22Rv1 (cell line): ENCODE data around the gene CARMIL1.

Source experiments
- H3K27ac ChIP-seq: fragments of 450-650 bp; 2 replicates; pipeline ENCODE4 v1.5.1; 2017
- ZFX ChIP-seq: fragments of 450-650 bp; IDR thresholded peaks from 2 replicates; pipeline ENCODE4 v1.6.1; 2017; ENCODE audit warnings: antibody characterized with exemption, borderline replicate concordance
- TF ChIP-seq, protein P1 (sequence below): fragments of 450-650 bp; IDR thresholded peaks from 2 replicates; pipeline ENCODE4 v1.5.1; 2017; ENCODE audit warnings: mild to moderate bottlenecking

The CARMIL1 gene

DNA sequence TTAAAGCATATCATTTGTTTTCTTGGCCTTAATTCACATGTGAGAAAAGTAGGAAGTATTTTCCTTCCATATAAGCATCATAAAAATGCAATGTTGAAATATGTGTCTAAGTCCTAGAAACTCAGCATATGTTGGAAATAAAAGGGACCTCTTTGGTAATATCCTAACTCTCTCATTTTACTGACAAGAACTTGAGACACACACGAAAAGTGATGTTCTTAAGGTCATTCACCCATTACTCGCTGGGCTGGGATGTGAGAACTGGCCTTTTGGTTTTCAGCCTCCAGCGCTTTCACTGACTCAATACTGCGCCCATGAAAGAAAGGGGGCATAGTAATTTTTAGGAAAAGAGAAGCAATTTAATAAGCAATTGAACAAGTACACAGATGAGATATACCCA is 219.3 kb downstream of the CARMIL1 start:
- H3K27ac ChIP-seq = no peak overlapping the region
- no peak for TF ChIP-seq ZFX
- TF ChIP-seq, protein P1, sequence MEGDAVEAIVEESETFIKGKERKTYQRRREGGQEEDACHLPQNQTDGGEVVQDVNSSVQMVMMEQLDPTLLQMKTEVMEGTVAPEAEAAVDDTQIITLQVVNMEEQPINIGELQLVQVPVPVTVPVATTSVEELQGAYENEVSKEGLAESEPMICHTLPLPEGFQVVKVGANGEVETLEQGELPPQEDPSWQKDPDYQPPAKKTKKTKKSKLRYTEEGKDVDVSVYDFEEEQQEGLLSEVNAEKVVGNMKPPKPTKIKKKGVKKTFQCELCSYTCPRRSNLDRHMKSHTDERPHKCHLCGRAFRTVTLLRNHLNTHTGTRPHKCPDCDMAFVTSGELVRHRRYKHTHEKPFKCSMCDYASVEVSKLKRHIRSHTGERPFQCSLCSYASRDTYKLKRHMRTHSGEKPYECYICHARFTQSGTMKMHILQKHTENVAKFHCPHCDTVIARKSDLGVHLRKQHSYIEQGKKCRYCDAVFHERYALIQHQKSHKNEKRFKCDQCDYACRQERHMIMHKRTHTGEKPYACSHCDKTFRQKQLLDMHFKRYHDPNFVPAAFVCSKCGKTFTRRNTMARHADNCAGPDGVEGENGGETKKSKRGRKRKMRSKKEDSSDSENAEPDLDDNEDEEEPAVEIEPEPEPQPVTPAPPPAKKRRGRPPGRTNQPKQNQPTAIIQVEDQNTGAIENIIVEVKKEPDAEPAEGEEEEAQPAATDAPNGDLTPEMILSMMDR = no peak

GRCh38 chr6:25499615-25500235 is 220.6 kb downstream of the CARMIL1 start:
- no peak overlapping the region for H3K27ac ChIP-seq
- TF ChIP-seq ZFX = no peak
- TF ChIP-seq, protein P1 = no peak

DNA sequence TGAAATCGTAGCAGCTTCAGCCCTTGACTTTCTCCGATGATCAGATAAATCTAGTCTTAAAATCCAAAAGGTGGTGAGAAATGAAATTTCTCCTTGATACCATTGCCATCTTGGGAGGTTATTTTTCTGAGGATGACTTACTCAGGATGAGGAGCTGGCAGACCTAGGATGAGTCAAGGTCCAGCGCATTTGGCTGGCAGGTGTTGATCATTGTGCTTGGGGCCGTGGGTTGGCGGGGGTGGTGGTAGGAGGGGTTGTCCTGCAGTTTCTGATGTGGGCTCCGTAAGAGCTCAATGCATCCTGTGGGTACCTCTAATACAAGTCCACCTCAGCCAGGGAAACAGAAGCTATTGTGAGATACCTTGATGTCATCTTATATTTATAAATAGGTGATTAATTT is 224.5 kb downstream of the CARMIL1 start:
- no peak overlapping the region for H3K27ac ChIP-seq
- TF ChIP-seq, protein P1 = no peak
- TF ChIP-seq ZFX = no peak

DNA sequence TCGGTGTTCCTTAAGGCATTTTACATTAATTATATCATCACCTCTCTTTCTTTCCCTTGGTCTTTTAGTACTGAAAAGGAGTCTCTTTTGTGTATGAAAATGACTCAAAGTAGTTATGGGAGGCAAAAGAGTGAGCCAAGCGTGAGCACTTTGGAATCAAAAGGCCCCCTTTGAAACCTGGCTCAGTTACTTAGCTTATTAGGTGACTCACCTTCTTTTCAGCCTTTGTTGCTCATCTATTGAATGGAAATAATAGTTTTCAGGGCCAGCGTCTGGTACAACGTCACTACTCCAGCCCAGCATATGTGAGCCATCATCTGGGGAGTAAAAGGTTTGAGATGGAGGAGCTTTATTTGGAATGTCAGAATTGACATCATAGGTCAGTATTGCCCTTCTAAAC is 225.5 kb downstream of the CARMIL1 start:
- TF ChIP-seq ZFX = no peak
- TF ChIP-seq, protein P1 = no peak
- no peak overlapping the region for H3K27ac ChIP-seq

DNA sequence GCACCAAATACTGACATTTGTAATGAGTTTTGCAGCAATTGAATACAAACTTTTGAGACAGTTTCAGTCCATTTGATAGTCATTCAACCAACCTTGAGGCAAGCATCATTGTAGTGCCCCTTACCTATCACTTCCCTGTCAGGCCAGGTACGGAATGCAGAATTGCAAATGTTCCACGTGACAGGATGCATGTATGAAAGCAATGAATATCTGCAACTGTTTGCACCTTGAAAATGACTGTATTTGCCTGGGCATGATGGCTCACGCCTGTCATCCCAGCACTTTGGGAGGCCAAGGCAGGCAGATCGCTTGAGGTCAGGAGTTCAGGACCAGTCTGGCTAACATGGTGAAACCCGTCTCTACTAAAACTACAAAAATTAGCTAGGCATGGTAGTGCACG is 226.8 kb downstream of the CARMIL1 start:
- no peak overlapping the region for H3K27ac ChIP-seq
- TF ChIP-seq, protein P1 = no peak

DNA sequence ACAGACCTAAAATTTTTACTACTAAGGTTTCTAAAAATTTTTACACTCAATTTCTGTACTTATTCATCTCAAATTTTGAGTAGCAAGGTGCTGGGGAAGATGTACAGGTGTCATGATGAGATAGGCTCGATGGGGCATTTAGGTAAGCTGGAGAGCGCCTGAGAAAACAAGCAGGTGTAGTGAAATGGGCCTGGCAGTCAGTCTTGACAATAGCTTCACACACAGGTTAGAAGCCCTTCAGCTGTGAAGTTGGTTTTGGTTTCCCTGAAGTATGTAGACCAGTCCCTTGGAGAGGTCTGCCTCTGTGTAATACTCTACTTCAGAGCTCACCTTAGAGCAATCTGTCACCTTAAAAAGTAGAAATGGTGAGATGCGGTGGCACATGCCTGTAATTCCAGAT is 228.9 kb downstream of the CARMIL1 start:
- TF ChIP-seq ZFX = no peak
- TF ChIP-seq, protein P1 = no peak

DNA sequence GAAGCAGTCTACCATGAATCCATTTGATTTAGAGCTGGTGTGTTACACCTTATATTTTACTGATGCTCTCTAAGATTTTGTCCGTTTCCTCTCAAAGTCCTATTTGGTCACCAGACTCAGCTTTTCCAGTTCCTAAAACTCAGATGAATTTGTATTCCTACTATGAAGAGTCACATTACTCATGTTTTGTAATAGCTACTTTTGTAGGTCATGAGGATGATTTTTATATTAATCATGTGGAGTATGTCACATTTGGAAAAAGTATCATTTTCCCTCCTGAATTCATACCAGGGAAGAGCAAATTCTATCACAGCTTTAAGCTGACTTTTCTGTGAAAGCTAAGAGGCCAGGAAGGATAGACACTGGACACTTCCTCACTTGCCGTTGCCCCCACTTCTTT is 232.2 kb downstream of the CARMIL1 start:
- TF ChIP-seq ZFX = no peak
- TF ChIP-seq, protein P1 = no peak
- no peak overlapping the region for H3K27ac ChIP-seq

More for the DNA sequence above, 228.9 kb downstream of the CARMIL1 start:
- no peak overlapping the region for H3K27ac ChIP-seq
